AG04450 (cell line): ENCODE data around the gene WDR45. TPM values are rescaled to one million over a fixed set of nuclear protein-coding genes. Genes with fewer than 3 reads are reported as not detected.

Source experiments
- CTCF ChIA-PET: fragments of 300-600, 350-600 bp; formaldehyde crosslinking; extraction: SDS; loops from one replicate; lab custom pipeline; 2022; ENCODE audit warnings: antibody characterized with exemption, inconsistent platforms; lab: Charles Lee
- POLR2A ChIA-PET: fragments of 350-600 bp; formaldehyde crosslinking; extraction: SDS; loops from one replicate; lab custom pipeline; 2021; ENCODE audit warnings: antibody characterized with exemption, inconsistent platforms; lab: Yijun Ruan, JAX
- DNase-seq: peaks from one replicate; pipeline ENCODE4 v3.0.0-alpha.2; 2011; ENCODE audit warnings: low read depth, low spot score
- H3K27ac ChIP-seq: one replicate; pipeline ENCODE4 v1.5.1; 2012; ENCODE audit warnings: low read depth, low read length, control low read depth
- H3K27me3 ChIP-seq: one replicate; pipeline ENCODE4 v1.6.0; 2012; ENCODE audit warnings: low read length; ENCODE audit not compliant: control insufficient read depth, insufficient read depth
- H3K4me3 ChIP-seq: 2 replicates; pipeline ENCODE4 v1.5.1; 2011; ENCODE audit warnings: mild to moderate bottlenecking, low read depth, low read length, control low read depth
- H3K9me3 ChIP-seq: 2 replicates; pipeline ENCODE4 v1.5.1; 2012; ENCODE audit warnings: low read length; ENCODE audit not compliant: control insufficient read depth, insufficient read depth
- CTCF ChIP-seq: IDR thresholded peaks from 2 replicates; pipeline ENCODE4 v1.5.1; 2011; ENCODE audit warnings: low read depth, low read length, control low read depth, inconsistent platforms
- polyA plus RNA-seq: library from polyadenylated mRNA; depleted of rRNA; stranded (reverse); fragments of >200 nt; gene quantifications from 2 replicates; pipeline ENCODE4 v1.2.3, GENCODE V29; 2011

The WDR45 gene
- polyA plus RNA-seq, 1 experiment, result 78.4 TPM

GRCh38 chrX:49077941-49078340 is 1.7 kb downstream of the WDR45 start:
- ChIA-PET CTCF (no interaction called here), POLR2A (interaction anchor here (0.7 kb wide), 1 partner anchor 35 kb away, joined by 4 read pairs; the partner anchor contains the start of gene TFE3)
- no peak for TF ChIP-seq CTCF
- DNase-seq, result no peak
- no peaks in the 10 kb centered on the region for H3K27me3 ChIP-seq
- H3K27ac ChIP-seq, result no peak overlapping the region
- H3K4me3 ChIP-seq, result no peak overlapping the region
- H3K9me3 ChIP-seq, result no peaks in the 10 kb centered on the region; the same call in 1 of the 2 replicates

- H3K27ac ChIP-seq, result no peak overlapping the region
- POLR2A ChIA-PET, result no interaction called here
- CTCF ChIA-PET, result interaction anchor here (0.6 kb wide), 1 partner anchor 24 kb away, joined by 4 read pairs; no protein-coding TSS in a partner anchor
- DNase-seq, result no peak
- no peak overlapping the region for H3K4me3 ChIP-seq
- H3K9me3 ChIP-seq, result no peaks in the 10 kb centered on the region; the same call in 1 of the 2 replicates
- no peak for TF ChIP-seq CTCF
- no peaks in the 10 kb centered on the region for H3K27me3 ChIP-seq
Measured at GRCh38 chrX:49075347-49075746, 4.3 kb downstream of the WDR45 start.

GRCh38 chrX:49073601-49074575 is 5.8 kb downstream of the WDR45 start, which contains the start of gene PRAF2:
TSS of gene PRAF2 (minus strand) at chrX:49074002. CDS start at chrX:49073987, 15 bp downstream.
- Histone ChIP-seq H3K27me3 (no peaks in the 10 kb centered on the region), H3K4me3 (peak within 1 kb of the TSS; percentile 76), H3K9me3 (no peaks in the 10 kb centered on the region), H3K27ac (peak within 1 kb of the TSS; percentile 80)
- peak; percentile 61 for DNase-seq
- POLR2A ChIA-PET, result interaction anchor here (0.7 to 1.0 kb wide), 5 partner anchors 30 to 107 kb away, joined by 3 to 6 read pairs (median 4); partner anchors contain the start of genes GRIPAP1 and TFE3
- CTCF ChIA-PET, result no interaction called here
- no peak for TF ChIP-seq CTCF

GRCh38 chrX:49072712-49073095 is 7.0 kb downstream of the WDR45 start:
- peak overlapping the region; percentile 76 for H3K4me3 ChIP-seq
- H3K27ac ChIP-seq, result no peak overlapping the region
- no peaks in the 10 kb centered on the region for H3K27me3 ChIP-seq
- no peaks in the 10 kb centered on the region for H3K9me3 ChIP-seq
- CTCF ChIA-PET, result no interaction called here
- POLR2A ChIA-PET, result no interaction called here
- no peak for TF ChIP-seq CTCF
- DNase-seq, result no peak
